MM.1S (cell line): ENCODE data around the gene NLRP1.

Experiments used
- DNase-seq: peaks from one replicate; pipeline ENCODE4 v3.0.0-alpha.2; 2015
- H2AFZ ChIP-seq: fragments of 300-600 bp; sonication (generic); 2 replicates; pipeline ENCODE4 v1.6.0; 2016; ENCODE audit warnings: antibody characterized with exemption, low read length
- H3F3A ChIP-seq: fragments of 300-600 bp; sonication (generic); 2 replicates; pipeline ENCODE4 v1.6.1; 2016; ENCODE audit warnings: mild to moderate bottlenecking, antibody characterized with exemption, low read length, moderate library complexity, mixed read lengths; ENCODE audit not compliant: insufficient read depth
- H3K27ac ChIP-seq: fragments of 300-600 bp; sonication (generic); 2 replicates; pipeline ENCODE4 v1.5.1; 2016; ENCODE audit warnings: mild to moderate bottlenecking, low read length
- H3K27me3 ChIP-seq: fragments of 300-600 bp; sonication (generic); replicated peaks from 2 replicates; pipeline ENCODE4 v1.6.0; 2016; ENCODE audit warnings: low read length; ENCODE audit not compliant: insufficient read depth
- H3K36me3 ChIP-seq: fragments of 300-600 bp; sonication (generic); replicated peaks from 2 replicates; pipeline ENCODE4 v1.6.1; 2016; ENCODE audit warnings: mild to moderate bottlenecking, low read length, mixed read lengths; ENCODE audit not compliant: insufficient read depth
- H3K4me1 ChIP-seq: fragments of 300-600 bp; sonication (generic); 2 replicates; pipeline ENCODE4 v1.6.1; 2016; ENCODE audit warnings: low read length, mixed read lengths
- H3K4me2 ChIP-seq: fragments of 300-600 bp; sonication (generic); 2 replicates; pipeline ENCODE4 v1.6.0; 2016; ENCODE audit warnings: low read depth, low read length
- H3K4me3 ChIP-seq: fragments of 300-600 bp; sonication (generic); 2 replicates; pipeline ENCODE4 v1.5.1; 2016; ENCODE audit warnings: low read length, mixed read lengths
- H3K79me2 ChIP-seq: fragments of 300-600 bp; sonication (generic); 2 replicates; pipeline ENCODE4 v1.6.1; 2016; ENCODE audit warnings: mixed run types, low read length, mixed read lengths
- H3K9ac ChIP-seq: fragments of 300-600 bp; sonication (generic); 2 replicates; pipeline ENCODE4 v1.6.1; 2016; ENCODE audit warnings: low read length, mixed read lengths
- H3K9me2 ChIP-seq: fragments of 300-600 bp; sonication (generic); replicated peaks from 2 replicates; pipeline ENCODE4 v1.6.1; 2016; ENCODE audit warnings: mild to moderate bottlenecking, low read length, mixed read lengths; ENCODE audit not compliant: insufficient read depth
- H3K9me3 ChIP-seq: fragments of 300-600 bp; sonication (generic); replicated peaks from 2 replicates; pipeline ENCODE4 v1.6.1; 2016; ENCODE audit warnings: mild to moderate bottlenecking, low read length, mixed read lengths; ENCODE audit not compliant: insufficient read depth
- H4K20me1 ChIP-seq: fragments of 300-600 bp; sonication (generic); 2 replicates; pipeline ENCODE4 v1.6.1; 2016; ENCODE audit warnings: mild to moderate bottlenecking, low read length, moderate library complexity, mixed read lengths; ENCODE audit not compliant: insufficient read depth
- CTCF ChIP-seq: fragments of 300-600 bp; sonication (generic); IDR thresholded peaks from 2 replicates; pipeline ENCODE4 v1.5.1; 2016; ENCODE audit warnings: antibody characterized with exemption, low read length, mixed read lengths
- EZH2 ChIP-seq: fragments of 300-600 bp; sonication (generic); optimal IDR thresholded peaks from 2 replicates; pipeline ENCODE3; 2017; ENCODE audit warnings: low read depth, mild to moderate bottlenecking, antibody characterized with exemption, low read length, mixed read lengths
- EZH2phosphoT487 ChIP-seq: fragments of 300-600 bp; sonication (generic); IDR thresholded peaks from 2 replicates; pipeline ENCODE4 v1.6.1; 2018; ENCODE audit warnings: antibody characterized with exemption, low read length

Gene NLRP1

GRCh38 chr17:5464717-5465507 lies 119.4 kb downstream of the NLRP1 start:
- Histone ChIP-seq H3K36me3 (no peaks in the 10 kb centered on the region), H3K9me2 (no peaks in the 10 kb centered on the region), H3K9ac (no peak overlapping the region), H3K9me3 (no peaks in the 10 kb centered on the region), H3F3A (peaks cover 2% of the 10 kb centered on the region; the same call in 1 of the 2 replicates), H3K4me2 (no peak overlapping the region), H3K79me2 (peaks cover 67% of the 10 kb centered on the region), H2AFZ (no peak overlapping the region), H3K27me3 (no peaks in the 10 kb centered on the region), H3K4me3 (no peak overlapping the region), H3K27ac (no peak overlapping the region), H3K4me1 (peaks cover 8% of the 10 kb centered on the region; the same call in 1 of the 2 replicates), H4K20me1 (no peaks in the 10 kb centered on the region; the same call in 1 of the 2 replicates)
- no peak for DNase-seq
- TF ChIP-seq CTCF, result no peak
- TF ChIP-seq EZH2, result no peak
- TF ChIP-seq EZH2phosphoT487, result no peak
